Inflammatory macrophage treated with lipopolysaccharide for 4 hours (primary cell): Measurements from ENCODE around the gene SLC6A6.

Experiments
- DNase-seq: peaks from one replicate; pipeline ENCODE4 v3.0.0-alpha.2; 2020

Gene SLC6A6

GRCh38 chr3:14457481-14457880 lies 55.1 kb downstream of the SLC6A6 start:
- DNase-seq: no peak

GRCh38 chr3:14457999-14458398 lies 55.6 kb downstream of the SLC6A6 start:
- DNase-seq: no peak

DNA sequence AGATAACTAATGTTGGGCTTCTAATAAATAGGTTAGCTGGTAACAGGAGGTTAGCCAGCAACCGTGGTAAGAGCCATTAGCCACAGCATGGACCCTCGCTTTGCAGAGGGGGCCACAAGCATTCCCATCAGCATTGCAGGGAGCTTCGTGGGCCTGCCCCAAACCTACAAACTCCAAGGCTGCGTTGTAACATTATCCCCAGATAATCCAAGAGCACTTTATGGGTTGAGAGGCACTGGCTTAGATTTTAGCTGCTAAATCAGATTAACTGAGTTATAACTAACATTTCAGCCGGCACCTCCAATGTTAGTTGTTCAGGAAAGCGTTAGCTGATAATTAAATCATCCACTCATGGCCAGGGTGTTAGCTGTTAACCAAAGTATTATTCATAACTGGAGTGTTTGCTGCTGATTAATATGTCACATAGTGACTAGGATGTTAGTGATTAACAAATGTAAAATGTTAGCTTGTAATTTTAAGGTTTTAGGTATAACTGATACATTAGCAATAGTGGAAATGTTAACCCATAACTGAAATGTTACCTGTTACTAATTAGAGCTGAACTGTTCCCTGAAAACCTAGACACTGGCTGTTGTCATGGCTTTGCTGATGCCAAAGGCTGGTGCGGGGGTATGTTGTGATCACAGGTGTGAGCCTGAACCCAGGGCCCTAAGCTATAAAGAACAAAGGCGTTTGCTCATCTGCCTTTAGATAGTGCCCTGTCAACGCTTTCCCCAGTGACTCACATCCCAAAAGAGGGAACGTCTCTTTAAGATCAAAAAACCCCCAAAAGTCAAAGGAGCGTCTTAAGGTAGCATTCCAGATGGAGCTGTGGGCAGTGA lies 56.2 kb downstream of the SLC6A6 start:
- DNase-seq: no peak

DNA sequence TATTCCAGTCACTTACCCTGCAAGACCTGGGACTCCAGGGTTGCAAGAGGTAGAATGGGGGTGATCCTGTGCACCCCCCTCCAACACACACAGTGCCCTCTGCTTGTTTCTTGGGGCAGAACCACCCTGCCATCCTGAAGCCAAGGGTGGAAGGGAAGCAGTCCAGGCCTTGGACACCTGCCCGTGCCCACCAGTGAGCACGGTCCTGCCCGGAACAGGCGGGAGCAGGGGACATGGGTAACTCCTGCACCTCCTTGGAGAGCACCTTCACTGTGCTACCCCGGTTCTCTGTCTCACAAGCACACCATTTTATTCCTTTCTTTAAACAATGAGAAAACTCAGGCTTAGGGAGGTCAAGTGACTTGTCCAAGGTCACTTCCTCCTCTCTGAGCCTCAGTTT lies 57.0 kb downstream of the SLC6A6 start:
- no peak for DNase-seq

- no peak for DNase-seq
These were observed 57.4 kb downstream of the SLC6A6 start for GRCh38 chr3:14459787-14460186.

DNA sequence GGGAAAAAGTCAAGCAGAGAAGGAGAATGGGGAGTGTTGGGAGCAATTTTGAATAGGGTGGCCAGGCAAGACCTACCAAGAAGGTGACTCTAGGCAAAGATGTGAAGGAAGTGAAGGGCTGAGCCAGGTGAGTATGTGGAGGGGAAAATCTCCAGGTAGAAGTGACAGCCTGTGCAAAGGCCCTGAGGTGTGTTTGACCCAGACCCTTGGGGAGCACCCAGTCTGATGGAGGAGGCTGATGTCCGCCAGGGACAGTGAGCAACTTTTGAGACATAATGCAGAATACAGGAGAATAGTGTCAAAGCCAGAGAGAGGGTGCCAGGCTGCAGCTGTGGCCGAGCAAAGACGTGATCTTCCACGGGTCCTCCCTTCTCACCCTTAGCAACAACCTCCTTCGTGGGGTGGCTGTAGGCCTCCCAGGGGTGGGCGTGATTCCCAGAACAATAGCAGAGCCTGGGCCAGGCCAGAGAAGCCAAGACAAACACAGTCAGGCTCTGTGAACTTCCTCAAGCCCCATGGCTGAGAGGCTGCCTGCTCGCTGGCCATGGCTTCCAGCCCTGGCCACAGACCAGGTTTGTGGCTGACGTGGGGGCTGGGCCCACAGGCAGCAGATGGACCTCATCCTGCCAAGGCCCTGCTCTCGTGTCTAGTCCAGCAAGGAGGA lies 58.1 kb downstream of the SLC6A6 start:
- DNase-seq: no peak

DNA sequence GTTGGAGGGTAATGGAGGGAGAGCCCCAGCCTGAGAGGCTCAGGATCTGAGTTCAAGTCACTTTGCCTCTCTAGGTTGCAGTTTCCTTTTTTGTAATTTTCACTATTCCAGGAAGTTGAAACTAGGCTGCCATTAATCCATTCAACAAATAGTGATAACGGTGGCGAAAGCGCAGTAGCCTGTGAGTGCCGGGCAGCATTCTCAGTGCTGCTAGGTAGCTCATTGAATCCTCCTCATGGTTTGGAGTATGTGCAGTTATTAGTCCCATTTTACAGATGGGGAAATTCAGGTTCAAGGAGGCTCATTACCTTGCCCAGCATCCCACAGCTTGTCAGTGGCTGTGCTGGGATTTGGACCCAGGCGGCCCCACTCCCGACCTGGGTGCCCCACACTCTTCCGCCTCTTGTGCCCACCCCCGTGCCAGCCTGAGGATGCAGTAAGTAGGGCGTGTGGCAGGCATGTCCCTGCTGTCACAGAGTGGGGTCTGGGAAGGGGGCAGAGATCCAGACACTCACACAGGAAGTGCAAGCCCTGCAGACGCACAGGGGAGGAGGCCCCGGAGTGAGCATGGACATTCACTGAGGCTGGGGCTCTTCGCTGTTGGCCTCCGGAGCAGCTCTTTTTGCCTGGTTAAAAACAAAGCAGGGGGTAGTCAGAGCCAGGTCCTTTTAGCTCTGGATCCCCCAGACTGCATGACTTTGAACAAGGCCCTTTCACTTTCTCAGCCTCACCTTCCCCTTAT lies 58.8 kb downstream of the SLC6A6 start:
- DNase-seq: peak; percentile 33

- DNase-seq: peak; percentile 46
These were observed 59.4 kb downstream of the SLC6A6 start for GRCh38 chr3:14461748-14462324.

DNA sequence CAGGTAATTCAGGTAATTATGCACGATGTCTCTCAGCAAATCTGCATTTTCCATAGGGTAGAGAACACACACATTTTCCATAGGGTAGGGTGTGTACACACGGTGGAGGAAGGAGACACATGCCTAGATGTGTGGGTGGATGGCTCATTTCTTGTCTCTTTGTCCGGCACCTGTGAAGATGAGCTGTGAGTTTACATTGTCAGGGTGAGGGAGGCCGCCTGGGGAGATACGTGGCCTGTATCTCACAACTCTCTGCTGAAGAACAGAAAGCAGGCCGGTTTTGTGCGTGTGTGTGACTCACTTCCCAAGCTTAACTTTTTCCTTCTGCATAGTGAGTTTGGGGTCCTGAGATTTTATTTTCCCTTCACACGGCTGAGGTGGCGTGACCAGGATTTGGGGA lies 60.3 kb downstream of the SLC6A6 start:
- DNase-seq: no peak

DNA sequence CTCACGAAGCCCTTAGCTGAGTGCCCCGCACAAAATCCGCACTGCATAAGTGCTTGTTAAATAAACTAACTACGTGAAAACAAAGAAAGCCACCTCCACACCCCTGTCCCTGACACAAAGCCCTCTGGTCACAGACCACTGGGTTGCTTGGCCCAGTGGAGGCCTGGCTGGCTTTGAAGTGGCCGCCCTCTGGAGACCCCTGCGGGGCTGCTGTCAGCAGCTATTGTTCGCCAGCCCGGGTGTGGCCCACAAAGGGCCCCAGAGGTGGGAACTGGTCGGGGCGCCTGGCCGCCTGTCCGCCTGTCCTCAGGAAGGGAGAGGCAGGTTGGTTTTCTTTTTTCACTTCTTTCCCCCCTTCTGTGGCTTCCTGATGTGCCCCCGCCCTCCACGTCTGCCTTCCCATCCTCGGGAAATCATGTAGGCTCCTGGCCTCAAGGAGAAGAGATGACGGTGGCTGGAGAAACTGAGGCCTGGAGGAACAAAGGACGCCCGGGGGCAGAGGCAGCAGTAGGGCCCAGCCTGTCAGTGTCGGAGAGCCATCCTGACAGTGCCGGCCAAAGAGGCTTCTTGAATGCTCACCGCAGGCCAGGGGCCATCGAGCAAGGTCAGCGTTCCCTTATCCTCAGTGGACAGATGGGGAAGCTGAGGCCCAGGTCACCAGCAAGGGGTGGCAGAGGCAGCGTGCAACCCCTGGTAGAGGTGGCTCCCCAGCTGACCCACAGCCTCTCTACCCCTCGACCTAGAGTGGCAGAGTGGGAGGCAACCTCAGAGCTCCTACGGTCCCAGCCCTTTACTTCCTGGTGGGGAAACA lies 61.1 kb downstream of the SLC6A6 start:
- no peak for DNase-seq

DNA sequence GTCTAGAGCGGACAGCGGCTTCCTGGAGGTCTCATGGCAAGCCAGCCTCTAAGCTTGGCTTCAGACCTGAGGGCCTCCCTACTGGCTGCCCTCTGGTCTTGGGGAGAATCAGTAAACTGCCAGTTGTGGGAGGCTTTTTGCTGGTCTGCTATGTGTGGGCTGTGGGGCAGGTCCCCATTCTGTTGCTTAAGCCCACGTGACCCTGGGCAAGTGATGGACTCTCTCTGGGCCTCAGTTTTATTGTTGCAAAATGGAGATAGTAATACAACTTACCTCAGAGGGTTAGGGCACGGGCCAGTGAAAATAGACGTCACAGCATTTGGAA lies 61.7 kb downstream of the SLC6A6 start:
- peak; percentile 47 for DNase-seq

GRCh38 chr3:14464521-14464920 lies 62.1 kb downstream of the SLC6A6 start:
- no peak for DNase-seq

GRCh38 chr3:14465425-14465824 lies 63.0 kb downstream of the SLC6A6 start:
- DNase-seq: no peak

- no peak for DNase-seq
These were observed 63.9 kb downstream of the SLC6A6 start for GRCh38 chr3:14466179-14466903.

GRCh38 chr3:14467814-14468620 lies 65.6 kb downstream of the SLC6A6 start:
- DNase-seq: peak; percentile 18

- DNase-seq: no peak
These were observed 66.2 kb downstream of the SLC6A6 start for GRCh38 chr3:14468621-14468981.

DNA sequence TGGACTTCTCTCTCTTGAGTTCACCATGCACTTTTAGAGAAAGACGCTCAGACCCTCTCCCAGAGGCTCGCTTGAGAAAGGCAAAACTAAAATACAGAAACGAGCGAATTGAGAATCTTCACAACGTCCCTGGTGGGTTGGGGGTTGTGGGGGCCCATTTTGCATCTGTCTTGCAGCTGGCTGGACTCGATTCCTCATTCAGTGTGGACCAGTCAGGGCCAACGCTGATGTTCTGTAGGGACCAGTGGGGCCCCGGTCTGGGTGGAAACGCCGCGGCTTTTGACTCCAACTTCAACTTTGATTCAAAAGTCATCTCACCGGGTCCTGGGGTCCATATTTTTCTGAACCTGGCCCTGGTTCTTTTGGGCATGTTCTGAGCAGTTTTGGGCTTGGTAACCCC lies 68.1 kb downstream of the SLC6A6 start:
- DNase-seq: no peak

GRCh38 chr3:14471016-14471415 lies 68.6 kb downstream of the SLC6A6 start:
- DNase-seq: peak; percentile 21

DNA sequence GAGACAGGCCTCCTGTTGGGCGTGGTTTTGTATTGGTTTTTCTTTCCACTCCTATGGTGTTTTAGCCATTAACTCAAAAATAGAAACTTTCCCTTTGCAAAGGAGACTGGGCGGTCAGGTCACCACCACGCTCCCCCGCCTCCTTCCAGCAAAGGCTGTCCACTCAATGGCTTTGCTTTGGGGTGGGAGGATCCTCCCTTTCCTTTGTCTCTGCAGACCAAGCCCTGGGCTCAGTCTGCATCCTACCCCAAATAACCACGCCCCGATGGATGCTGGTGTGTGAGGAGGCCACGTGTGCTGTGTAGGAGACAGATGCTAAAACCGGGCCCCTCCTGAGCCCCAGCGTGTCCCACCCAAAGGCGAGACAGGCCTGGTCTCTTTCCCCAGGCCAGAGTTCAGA lies 69.3 kb downstream of the SLC6A6 start:
- DNase-seq: no peak

GRCh38 chr3:14472471-14473351 lies 70.3 kb downstream of the SLC6A6 start:
- DNase-seq: peak; percentile 81
